Measurements from ENCODE around the gene PGR.

DNA sequence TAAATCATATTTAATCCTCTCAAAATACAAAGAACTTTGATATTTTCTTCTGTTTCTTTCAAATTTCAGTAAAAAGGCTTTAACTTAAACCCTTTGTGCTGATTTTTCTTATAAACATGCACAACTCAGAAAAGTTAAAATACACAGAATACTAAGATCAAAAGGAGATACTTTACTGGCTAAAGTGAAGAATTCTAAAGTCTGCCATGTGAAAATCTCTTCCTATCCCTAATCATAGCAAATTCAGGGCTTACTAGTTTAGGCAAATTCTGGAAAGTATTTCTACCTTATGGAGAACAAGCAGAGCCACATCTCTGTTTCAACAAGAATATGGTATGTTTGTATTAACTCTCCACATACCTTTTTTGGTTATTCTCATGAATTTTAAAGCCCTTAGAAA is 96.6 kb downstream of the PGR start:
- TF ChIP-seq, protein P1, sequence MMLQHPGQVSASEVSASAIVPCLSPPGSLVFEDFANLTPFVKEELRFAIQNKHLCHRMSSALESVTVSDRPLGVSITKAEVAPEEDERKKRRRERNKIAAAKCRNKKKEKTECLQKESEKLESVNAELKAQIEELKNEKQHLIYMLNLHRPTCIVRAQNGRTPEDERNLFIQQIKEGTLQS (CRISPR knock-in tag; conservative IDR thresholded peaks at IDR 0.05), result no peak
- TF ChIP-seq, protein P2, sequence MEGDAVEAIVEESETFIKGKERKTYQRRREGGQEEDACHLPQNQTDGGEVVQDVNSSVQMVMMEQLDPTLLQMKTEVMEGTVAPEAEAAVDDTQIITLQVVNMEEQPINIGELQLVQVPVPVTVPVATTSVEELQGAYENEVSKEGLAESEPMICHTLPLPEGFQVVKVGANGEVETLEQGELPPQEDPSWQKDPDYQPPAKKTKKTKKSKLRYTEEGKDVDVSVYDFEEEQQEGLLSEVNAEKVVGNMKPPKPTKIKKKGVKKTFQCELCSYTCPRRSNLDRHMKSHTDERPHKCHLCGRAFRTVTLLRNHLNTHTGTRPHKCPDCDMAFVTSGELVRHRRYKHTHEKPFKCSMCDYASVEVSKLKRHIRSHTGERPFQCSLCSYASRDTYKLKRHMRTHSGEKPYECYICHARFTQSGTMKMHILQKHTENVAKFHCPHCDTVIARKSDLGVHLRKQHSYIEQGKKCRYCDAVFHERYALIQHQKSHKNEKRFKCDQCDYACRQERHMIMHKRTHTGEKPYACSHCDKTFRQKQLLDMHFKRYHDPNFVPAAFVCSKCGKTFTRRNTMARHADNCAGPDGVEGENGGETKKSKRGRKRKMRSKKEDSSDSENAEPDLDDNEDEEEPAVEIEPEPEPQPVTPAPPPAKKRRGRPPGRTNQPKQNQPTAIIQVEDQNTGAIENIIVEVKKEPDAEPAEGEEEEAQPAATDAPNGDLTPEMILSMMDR (IDR thresholded peaks at IDR 0.05), result no peak
- TF ChIP-seq SP1 (CRISPR knock-in tag; conservative IDR thresholded peaks at IDR 0.05) (no peak), NFE2L1 (CRISPR knock-in tag; IDR thresholded peaks at IDR 0.05) (no peak), KAT7 (CRISPR knock-in tag; IDR thresholded peaks at IDR 0.05; ENCODE audit: borderline replicate concordance) (no peak), CBFB (CRISPR knock-in tag; IDR thresholded peaks at IDR 0.05; ENCODE audit: low read depth) (no peak), ZNF121 (CRISPR knock-in tag; IDR thresholded peaks at IDR 0.05) (no peak)
- TF ChIP-seq, protein P3, sequence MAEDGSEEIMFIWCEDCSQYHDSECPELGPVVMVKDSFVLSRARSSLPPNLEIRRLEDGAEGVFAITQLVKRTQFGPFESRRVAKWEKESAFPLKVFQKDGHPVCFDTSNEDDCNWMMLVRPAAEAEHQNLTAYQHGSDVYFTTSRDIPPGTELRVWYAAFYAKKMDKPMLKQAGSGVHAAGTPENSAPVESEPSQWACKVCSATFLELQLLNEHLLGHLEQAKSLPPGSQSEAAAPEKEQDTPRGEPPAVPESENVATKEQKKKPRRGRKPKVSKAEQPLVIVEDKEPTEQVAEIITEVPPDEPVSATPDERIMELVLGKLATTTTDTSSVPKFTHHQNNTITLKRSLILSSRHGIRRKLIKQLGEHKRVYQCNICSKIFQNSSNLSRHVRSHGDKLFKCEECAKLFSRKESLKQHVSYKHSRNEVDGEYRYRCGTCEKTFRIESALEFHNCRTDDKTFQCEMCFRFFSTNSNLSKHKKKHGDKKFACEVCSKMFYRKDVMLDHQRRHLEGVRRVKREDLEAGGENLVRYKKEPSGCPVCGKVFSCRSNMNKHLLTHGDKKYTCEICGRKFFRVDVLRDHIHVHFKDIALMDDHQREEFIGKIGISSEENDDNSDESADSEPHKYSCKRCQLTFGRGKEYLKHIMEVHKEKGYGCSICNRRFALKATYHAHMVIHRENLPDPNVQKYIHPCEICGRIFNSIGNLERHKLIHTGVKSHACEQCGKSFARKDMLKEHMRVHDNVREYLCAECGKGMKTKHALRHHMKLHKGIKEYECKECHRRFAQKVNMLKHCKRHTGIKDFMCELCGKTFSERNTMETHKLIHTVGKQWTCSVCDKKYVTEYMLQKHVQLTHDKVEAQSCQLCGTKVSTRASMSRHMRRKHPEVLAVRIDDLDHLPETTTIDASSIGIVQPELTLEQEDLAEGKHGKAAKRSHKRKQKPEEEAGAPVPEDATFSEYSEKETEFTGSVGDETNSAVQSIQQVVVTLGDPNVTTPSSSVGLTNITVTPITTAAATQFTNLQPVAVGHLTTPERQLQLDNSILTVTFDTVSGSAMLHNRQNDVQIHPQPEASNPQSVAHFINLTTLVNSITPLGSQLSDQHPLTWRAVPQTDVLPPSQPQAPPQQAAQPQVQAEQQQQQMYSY (CRISPR knock-in tag; IDR thresholded peaks at IDR 0.05), result no peak

Measured in WTC11 (cell line).